Vagina (tissue), 2 donors: ENCODE data around the gene NKIRAS1.

ENCODE experiments used
- CTCF ChIP-seq, 3 experiments: fragments of 450-650 bp in 2 of 3; fragments of 200-600 bp in 1 of 3; sonication (generic) in 1 of 3; IDR thresholded peaks; one replicate each; pipeline ENCODE4 v1.5.1; 2017 to 2019; ENCODE audit warnings: antibody characterized with exemption in 3 of 3, mild to moderate bottlenecking in 2 of 3, moderate library complexity in 2 of 3
- POLR2A ChIP-seq, 2 donors: fragments of 450-650 bp; IDR thresholded peaks; one replicate each; pipeline ENCODE4 v1.6.1; 2017; ENCODE audit warnings: antibody characterized with exemption in 2 of 2, mild to moderate bottlenecking in 2 of 2, moderate library complexity in 2 of 2

GRCh38 chr3:23919628-23920027 is 2.8 kb upstream of the NKIRAS1 start:
- TF ChIP-seq CTCF (IDR thresholded peaks at IDR 0.05) (no peak), POLR2A (IDR thresholded peaks at IDR 0.05) (no peak)
